ENCODE data around the gene SAT1. TPM values are rescaled to one million over a fixed set of nuclear protein-coding genes. Genes with fewer than 3 reads are reported as not detected.
"Not testable (repeated sequence)": the region's sequence is repeated elsewhere in the genome, so short reads cannot be mapped to it uniquely, and the experiment has no call there.

The SAT1 gene
- total RNA-seq, 3 donors from 2014 or later, result 267 to 574 (median 449) TPM

GRCh38 chrX:23770142-23770541 is 12.8 kb upstream of the SAT1 start:
- ATAC-seq (no peak), DNase-seq (no peak)
- intact Hi-C loops (cut with DNase I, micrococcal nuclease), result no loop called here

GRCh38 chrX:23771086-23771485 is 11.9 kb upstream of the SAT1 start:
- intact Hi-C loops (cut with DNase I, micrococcal nuclease); H3K36me3 ChIP-seq (ENCODE audit: low read depth); DNase-seq; H3K4me1 ChIP-seq (ENCODE audit: low read depth); ATAC-seq; H3K9me3 ChIP-seq; H3K4me3 ChIP-seq: not testable (repeated sequence)

More at GRCh38 chrX:23770142-23770541, 12.8 kb upstream of the SAT1 start:
- H3K36me3 ChIP-seq (ENCODE audit: low read depth), result no peaks in the 10 kb centered on the region
- no peak for TF ChIP-seq CTCF (IDR thresholded peaks at IDR 0.05)
- H3K9me3 ChIP-seq, result no peaks in the 10 kb centered on the region
- no peaks in the 10 kb centered on the region for H3K4me1 ChIP-seq (ENCODE audit: low read depth)
- no peak overlapping the region for H3K4me3 ChIP-seq

- no peak overlapping the region for H3K4me3 ChIP-seq
Observed at GRCh38 chrX:23773601-23774175, 9.3 kb upstream of the SAT1 start.

GRCh38 chrX:23776363-23776762 is 6.6 kb upstream of the SAT1 start:
- ATAC-seq, result no peak
- H3K9me3 ChIP-seq, result no peaks in the 10 kb centered on the region
- intact Hi-C loops (cut with DNase I, micrococcal nuclease), result no loop called here

More at GRCh38 chrX:23773601-23774175, 9.3 kb upstream of the SAT1 start:
- Histone ChIP-seq H3K4me1 (ENCODE audit: low read depth) (no peaks in the 10 kb centered on the region), H3K9me3 (no peaks in the 10 kb centered on the region), H3K36me3 (ENCODE audit: low read depth) (no peaks in the 10 kb centered on the region)
- peak; percentile 83 for ATAC-seq
- intact Hi-C loops (cut with DNase I, micrococcal nuclease), result no loop called here
- no peak for TF ChIP-seq CTCF (IDR thresholded peaks at IDR 0.05)
- no peak for DNase-seq

GRCh38 chrX:23779025-23779424 is 3.9 kb upstream of the SAT1 start:
- Histone ChIP-seq H3K4me3 (no peak overlapping the region), H3K4me1 (ENCODE audit: low read depth) (no peaks in the 10 kb centered on the region), H3K9me3 (no peaks in the 10 kb centered on the region), H3K36me3 (ENCODE audit: low read depth) (no peaks in the 10 kb centered on the region)
- intact Hi-C loops (cut with DNase I, micrococcal nuclease), result no loop called here
- DNase-seq, result no peak
- no peak for ATAC-seq
- no peak for TF ChIP-seq CTCF (IDR thresholded peaks at IDR 0.05)

More at GRCh38 chrX:23776363-23776762, 6.6 kb upstream of the SAT1 start:
- no peak for DNase-seq
- no peak for TF ChIP-seq CTCF (IDR thresholded peaks at IDR 0.05)
- H3K36me3 ChIP-seq (ENCODE audit: low read depth), result no peaks in the 10 kb centered on the region
- no peaks in the 10 kb centered on the region for H3K4me1 ChIP-seq (ENCODE audit: low read depth)
- H3K4me3 ChIP-seq, result no peak overlapping the region

GRCh38 chrX:23782455-23782854 is 518 bp upstream of the SAT1 start:
- no peaks in the 10 kb centered on the region for H3K36me3 ChIP-seq (ENCODE audit: low read depth)
- H3K9me3 ChIP-seq, result no peaks in the 10 kb centered on the region
- ATAC-seq (no peak), DNase-seq (no peak)
- H3K4me3 ChIP-seq, result no peak overlapping the region
- TF ChIP-seq CTCF (IDR thresholded peaks at IDR 0.05), result no peak
- no peaks in the 10 kb centered on the region for H3K4me1 ChIP-seq (ENCODE audit: low read depth)
- intact Hi-C loops (cut with DNase I, micrococcal nuclease), result loop anchor here in 1 of 2 donors (10.0 kb wide), 1 partner anchor 122 kb away; the partner anchor contains the start of genes APOO and CXorf58
